Activated naive CD4-positive, alpha-beta T cell treated with anti-CD3 and anti-CD28 coated beads, Interleukin-2, amount 50 U/mL, for 16 hours (primary cell): ENCODE measurements around the gene ATP9A.
A peak's percentile ranks its signal among the peaks of the same experiment; 100 is the strongest.
"Not testable (repeated sequence)": the region's sequence is repeated elsewhere in the genome, so short reads cannot be mapped to it uniquely, and the experiment has no call there.

Experiments used
- DNase-seq: peaks from one replicate; pipeline ENCODE4 v3.0.0-alpha.2; 2020

The ATP9A gene

DNA sequence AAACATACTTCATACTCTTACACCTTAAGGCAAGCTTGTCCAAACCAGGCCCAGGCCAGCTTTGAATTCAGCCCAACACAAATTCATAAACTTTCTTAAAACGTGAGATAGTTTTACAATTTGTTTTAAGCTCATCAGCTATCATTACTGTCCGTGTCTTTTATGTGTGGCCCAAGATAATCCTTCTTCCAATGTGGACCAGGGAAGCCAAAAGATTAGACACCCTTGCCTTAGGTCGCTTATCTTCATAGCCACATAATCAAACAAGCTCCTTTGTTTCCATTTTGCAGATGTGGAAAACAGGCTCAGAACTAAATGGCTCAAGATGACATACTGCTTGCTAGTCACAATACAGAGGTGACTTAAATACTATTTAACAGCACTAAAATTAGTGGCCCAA, 28.1 kb upstream of the ATP9A start:
- no peak for DNase-seq

- DNase-seq, result no peak
These were observed 24.8 kb upstream of the ATP9A start for GRCh38 chr20:51792960-51793359.

DNA sequence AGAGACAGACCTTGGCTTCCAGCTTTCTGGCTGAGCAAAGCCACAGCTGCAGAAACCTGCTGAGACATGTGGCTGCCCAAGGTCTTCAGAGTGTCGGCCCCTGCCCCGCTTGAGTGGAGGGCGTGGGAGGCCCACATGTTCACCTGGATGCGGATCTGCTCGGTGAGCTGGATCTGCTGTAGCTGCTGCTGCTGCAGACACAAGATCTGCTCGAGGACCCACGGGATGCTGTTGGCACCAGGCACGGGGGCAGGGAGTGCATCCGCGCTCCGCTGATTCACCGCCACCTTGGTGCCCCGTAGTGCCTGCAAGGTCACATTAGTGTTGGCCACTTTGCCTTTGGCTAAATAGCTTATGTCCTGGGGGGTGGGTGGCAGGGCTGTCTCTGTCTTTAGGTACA, 23.4 kb upstream of the ATP9A start:
- DNase-seq, result no peak

GRCh38 chr20:51790256-51790655, 22.1 kb upstream of the ATP9A start:
- DNase-seq, result no peak

- no peak for DNase-seq
These were observed 21.2 kb upstream of the ATP9A start for GRCh38 chr20:51789434-51789833.

DNA sequence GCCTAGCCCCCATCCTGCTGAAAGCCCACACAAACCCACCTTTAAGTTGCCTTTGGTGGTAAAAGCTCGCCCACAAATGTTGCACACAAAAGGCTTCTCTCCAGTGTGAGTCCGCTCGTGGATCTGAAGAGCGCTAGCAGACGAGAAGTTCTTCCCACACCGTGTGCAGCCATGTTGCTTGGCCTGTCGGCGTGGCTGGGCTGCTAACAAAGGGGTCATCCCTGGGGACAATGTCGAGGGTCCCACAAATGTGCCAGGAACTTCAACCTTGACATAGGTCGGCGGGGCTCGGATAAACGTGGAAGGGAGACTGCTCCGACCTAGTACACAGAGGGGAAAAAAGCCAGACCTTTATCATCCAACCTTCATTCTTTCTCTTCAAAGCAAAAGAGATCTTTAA, 20.6 kb upstream of the ATP9A start:
- DNase-seq, result no peak

DNA sequence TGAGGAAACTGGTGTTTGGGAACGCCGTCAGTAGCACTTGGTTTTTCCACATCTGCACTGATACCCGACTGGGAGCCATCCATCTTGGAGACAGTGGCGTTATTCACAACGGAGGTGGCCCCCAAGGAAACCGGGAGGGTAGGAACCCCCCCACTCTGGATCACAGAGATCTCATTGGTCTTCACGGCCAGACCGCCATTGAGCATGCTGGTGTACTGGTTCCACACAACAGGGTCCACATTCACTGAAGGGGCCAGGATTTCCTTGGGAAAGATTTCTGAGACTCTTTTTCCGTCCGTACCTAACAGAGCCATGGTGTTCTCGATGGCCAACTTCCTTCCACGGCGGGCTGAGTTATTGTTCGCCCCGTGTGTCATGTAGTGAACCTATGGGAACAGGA, 16.1 kb upstream of the ATP9A start:
- DNase-seq, result no peak

DNA sequence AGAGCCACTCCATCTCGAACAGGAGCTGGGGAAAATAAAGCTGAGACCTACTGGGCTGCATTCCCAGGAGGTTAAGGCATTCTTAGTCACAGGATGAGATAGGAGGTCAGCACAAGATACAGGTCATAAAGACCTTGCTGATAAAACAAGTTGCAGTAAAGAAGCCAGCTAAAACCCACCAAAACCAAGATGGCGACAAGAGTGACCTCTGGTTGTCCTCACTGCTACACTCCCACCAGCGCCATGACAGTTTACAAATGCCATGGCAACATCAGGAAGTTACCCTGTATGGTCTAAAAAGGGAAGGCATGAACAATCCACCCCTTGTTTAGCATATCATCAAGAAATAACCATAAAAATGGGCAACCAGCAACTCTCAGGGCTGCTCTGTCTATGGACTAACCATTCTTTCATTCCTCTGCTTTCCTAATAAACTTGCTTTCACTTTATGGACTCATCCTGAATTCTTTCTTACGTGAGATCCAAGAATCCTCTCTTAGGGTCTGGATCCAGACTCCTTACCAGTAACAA, 10.1 kb upstream of the ATP9A start:
- not testable (repeated sequence) for DNase-seq

GRCh38 chr20:51775241-51775640, 7.1 kb upstream of the ATP9A start:
- DNase-seq, result no peak

GRCh38 chr20:51772236-51772635, 4.0 kb upstream of the ATP9A start:
- DNase-seq, result no peak

- no peak for DNase-seq
These were observed 1.9 kb upstream of the ATP9A start for GRCh38 chr20:51769976-51770615.

- no peak for DNase-seq
These were observed 748 bp upstream of the ATP9A start for GRCh38 chr20:51768759-51769517.

DNA sequence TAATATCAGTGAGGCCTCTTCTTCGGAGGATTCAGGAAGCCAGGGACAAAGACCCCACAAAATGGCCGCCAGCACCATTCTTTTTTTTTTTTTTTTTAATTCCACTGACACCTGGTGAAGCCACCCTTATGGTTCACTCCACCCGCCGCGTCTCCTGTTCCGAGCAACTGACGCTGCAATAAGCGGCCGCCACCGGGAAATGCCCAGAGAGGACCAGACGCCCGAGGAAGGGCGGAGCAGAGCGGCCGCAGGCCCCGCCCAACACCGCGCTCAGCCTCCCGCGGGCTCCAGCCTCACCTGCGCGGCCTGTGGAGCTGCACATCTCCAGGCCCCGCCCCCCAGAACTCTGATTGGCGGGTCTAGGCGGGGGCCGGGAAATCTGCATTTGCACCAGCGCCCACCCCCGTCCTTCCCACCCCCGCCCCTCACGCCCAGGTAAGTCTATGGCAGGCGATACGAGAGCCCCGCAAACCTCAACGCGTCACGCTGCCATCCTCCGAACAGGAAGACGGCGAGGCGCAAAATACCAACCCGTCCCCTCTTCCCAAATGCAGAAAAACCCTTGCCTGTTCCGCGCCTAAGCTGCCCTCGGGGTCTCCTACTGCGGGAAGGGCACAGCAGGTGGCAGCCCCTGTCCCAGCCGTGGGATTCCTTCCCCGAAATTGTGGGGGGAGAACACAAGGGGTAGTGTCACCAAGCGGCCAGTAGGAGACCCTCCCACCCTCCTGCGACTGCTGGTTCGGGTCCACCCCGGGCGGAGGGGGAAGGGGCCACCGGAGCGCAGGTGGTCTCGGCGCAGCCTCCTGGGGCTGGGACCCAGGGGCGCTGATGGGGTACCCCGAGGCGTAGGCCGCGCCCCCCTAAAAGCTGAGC, 960 bp downstream of the ATP9A start:
- DNase-seq, result peak; percentile 24

DNA sequence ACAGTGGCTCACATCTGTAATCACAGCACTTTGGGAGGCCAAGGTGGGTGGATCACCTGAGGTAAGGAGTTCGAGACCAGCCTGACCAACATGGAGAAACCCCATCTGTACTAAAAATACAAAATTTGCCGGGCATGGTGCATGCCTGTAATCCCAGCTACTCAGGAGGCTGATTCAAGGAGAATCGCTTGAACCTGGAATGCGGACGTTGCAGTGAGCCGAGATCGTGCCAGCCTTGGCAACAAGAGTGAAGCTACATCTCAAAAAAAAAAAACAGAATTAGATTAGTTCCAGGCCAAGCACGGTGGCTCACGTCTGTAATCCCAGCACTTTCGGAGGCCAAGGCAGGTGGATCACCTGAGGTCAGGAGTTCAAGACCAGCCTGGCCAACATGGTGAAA, 2.8 kb downstream of the ATP9A start:
- not testable (repeated sequence) for DNase-seq

DNA sequence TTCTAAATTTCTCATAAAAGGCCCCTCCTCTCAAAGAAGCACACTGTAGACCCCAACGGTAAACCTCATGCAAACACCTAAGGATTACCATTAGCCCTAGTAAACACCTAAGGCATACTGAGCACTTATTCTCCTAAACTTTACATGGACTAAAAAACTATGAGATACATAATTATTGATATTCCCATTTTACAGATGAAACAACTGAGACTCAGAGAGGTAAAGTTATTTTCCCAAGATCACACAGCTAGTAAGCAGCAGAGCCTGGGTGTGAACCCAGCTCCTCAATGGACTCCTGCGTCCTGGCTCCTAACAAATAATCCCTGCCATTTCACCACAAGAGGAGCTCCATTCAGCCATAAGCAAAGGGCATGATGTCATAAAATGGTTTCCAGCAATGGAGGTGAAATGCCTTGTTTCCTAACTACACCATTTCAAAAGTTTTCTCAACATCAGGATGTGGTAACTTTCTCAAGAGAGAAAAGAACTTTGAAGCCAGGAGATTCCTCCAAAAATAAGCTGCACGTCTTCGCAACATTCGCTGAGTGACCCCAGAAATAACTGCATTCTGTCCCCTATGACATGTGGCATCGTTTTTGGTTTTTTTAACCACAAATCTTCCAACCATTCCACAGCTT, 4.1 kb downstream of the ATP9A start:
- no peak for DNase-seq

DNA sequence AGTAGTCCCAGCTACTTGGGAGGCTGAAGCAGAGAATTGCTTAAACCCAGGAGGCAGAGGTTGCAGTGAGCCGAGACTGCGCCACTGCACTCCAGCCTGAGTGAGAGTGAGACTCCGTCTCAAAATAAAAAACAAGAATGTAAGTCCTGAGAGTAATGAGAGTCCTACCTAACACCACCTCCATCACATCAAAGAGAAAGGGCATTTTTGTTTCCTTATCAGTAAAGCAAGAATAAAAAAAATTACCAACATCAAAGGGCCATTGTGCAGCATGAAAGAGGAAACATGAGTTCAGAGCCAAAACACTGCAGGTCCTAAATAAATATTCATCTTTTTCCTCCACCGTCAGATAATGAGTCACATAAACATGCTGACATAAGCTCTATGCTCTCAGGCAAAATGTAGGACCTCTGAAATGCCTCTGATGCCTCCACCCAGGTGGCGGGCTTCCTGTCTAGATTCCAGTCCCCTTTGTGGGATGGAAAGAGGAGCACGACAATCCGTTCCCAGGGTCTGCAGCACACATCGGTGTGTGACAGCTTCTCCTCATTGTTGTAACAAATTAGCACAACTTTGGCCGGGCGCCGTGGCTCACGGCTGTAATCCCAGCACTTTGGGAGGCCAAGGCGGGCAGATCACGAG, 7.2 kb downstream of the ATP9A start:
- no peak for DNase-seq

GRCh38 chr20:51759769-51760510, 8.2 kb downstream of the ATP9A start:
- DNase-seq, result no peak

DNA sequence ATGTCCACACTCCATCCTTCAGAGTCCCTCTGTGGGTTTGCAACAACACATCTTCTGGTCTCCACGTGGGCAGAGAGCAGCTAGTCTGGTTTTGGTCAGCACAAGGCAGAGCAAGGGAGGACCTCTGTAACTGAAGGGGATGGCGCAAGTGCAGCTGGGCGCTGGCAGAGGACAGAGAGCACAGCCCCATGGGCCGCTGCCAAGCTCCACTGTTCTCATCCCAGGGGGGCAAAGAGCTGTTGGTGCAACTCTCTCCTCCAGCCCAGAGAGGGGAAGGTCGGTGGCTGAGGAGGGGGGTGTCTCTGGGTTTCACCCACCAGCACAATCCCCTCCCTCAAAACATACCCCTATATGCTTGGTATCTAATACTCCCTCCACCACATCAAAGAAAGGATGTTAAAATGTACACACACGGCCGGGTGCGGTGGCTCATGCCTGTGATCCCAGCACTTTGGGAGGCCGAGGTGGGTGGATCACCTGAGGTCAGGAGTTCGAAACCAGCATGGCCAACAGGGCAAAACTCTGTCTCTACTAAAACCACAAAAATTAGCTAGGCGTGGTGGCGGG, 9.1 kb downstream of the ATP9A start:
- no peak for DNase-seq

DNA sequence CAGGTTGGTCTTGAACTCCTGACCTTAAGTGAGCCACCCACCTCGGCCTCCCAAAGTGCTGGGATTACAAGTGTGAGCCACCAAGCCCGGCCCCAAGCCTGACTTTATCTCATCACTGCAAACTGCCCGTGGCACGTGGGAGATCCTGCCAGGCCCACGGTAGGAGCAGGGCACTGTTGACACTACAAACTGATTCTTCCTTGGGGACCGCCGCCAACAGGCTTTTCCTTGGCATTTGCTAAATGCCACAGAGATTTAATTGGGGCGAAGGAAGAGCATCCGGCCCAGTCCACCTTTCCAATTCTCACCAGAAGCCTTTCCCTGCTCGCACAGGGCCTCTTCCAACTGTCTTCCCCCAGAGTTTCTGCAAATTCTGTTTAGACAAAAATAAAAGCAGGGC, 11.0 kb downstream of the ATP9A start:
- DNase-seq, result no peak

- DNase-seq, result no peak
These were observed 11.5 kb downstream of the ATP9A start for GRCh38 chr20:51756653-51757052.

DNA sequence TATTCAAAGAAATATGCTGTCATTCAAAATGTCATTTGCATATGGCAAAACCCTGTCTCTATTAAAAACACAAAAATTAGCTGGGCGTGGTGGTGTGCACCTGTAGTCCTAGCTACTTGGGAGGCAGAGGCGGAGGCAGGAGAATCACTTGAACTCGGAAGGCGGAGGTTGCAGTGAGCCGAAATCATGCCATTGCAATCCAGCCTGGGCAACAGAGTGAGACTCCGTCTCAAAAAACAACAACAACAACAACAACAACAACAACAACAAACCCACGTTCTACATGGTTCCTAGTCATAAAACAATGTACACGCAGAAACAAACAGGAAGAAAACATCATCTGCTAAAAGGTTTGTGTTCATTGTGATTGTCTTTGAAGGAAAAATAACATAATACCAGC, 15.0 kb downstream of the ATP9A start:
- DNase-seq, result not testable (repeated sequence)
